HuH-7 (cell line): ENCODE measurements around the gene HDAC11.

Experiments
- DNase-seq: peaks from one replicate; pipeline ENCODE4 v3.0.0; 2011; ENCODE audit warnings: low spot score

HDAC11 gene

DNA sequence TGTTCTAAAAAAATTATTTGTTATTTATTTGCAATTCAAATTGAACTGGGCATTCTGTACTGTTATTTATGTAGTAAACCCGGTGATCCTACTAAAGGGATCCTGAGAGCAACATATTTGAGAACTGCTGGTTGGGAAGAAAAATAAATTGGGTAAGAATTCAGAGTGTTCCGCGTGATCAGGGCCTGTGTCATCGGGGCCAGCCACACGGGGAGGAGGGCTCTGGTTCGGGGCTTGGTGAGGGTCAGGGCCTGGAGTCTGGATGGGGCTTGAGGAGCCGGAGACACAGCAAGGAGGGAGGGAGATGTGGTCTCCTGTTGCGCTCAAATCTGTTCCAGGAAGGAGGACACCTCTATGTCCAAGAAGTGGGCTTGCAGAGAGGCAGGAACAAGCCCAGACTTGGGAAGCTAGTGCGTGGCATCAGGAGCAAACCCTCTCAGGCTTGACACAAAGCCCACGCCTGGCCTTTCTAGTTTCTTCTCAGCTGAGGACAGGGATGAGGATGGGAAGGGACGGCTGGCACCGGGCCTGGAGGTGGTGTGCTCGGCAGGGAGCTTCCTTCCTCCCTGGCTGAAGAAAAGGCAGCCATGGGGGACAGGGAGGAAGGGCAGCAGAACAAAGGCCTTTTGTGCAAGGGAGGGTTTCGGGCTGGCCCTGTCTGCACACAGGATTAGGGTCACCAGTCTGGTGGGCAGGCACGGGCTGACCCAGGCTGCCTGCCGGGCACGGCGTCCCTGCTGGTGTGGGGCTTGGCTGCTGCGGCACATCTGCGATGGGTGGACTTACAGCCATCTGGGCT, 45.9 kb downstream of the HDAC11 start:
- DNase-seq, result no peak

- no peak for DNase-seq
These were observed 46.5 kb downstream of the HDAC11 start for GRCh38 chr3:13526626-13526949.

GRCh38 chr3:13528217-13528867, 48.2 kb downstream of the HDAC11 start:
- peak; percentile 72 for DNase-seq

- no peak for DNase-seq
These were observed 49.3 kb downstream of the HDAC11 start for GRCh38 chr3:13529196-13530112.

- DNase-seq, result no peak
These were observed 50.3 kb downstream of the HDAC11 start for GRCh38 chr3:13530241-13531009.

- no peak for DNase-seq
These were observed 52.0 kb downstream of the HDAC11 start for GRCh38 chr3:13532085-13532484.

GRCh38 chr3:13532631-13533030, 52.5 kb downstream of the HDAC11 start:
- no peak for DNase-seq

DNA sequence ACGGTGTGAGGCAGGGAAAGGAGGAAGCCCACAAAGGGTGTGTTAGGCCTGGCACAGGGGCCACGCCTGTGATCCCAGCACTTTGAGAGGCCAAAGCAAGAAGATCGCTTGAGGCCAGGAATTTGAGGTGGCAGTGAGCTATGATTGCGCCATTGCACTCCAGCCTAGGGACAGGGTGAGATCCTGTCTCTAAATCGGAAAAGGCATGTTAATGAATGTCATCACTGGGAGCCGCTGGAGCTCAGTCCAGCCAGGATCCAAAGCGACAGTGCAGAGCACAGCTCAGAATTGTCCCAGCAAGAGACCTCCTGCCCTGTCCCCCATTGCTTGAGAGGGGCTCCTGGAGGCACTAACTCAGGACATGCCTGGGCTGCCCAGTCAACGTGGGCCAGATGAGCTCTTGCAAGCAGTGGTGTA, 53.8 kb downstream of the HDAC11 start:
- no peak for DNase-seq

DNA sequence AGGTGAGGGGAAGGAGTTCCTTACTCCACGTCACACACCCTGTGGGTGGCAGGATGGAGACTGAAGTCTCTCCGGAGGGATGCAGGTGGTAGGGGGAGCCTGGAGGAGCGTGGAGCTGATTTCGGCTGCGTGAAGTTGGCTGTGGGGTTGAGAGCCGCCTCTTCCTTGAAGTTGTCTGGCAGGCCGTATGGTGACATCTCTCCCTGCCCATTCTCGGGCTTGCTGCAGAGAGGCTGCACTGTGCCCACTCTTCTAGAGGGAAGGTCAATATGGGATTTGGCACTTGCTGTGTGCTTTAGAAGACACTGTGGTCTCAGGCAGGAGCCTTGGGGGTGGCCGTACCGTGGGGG, 55.4 kb downstream of the HDAC11 start:
- no peak for DNase-seq

- DNase-seq, result no peak
These were observed 55.8 kb downstream of the HDAC11 start for GRCh38 chr3:13535905-13536304.

DNA sequence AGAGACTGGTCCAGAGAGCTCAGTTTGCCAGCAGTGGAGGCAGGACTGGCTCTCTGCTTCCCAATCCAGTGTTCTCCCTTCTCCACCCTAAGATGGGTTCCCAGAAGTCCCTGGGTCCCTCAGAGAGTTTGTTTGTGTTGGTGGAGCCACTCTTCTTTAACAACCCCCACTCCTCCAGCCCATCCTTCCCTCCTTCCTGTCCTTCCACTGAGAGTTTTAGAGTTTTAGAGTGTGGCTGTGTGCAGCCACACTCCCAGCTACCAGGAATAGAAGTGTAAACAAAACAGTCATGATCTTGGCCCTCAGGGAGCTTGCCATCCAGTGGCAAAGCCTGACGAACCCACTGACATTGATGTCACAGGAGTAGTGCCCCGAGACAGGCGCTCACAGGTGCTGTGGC, 56.3 kb downstream of the HDAC11 start:
- no peak for DNase-seq

GRCh38 chr3:13536832-13537231, 56.7 kb downstream of the HDAC11 start:
- DNase-seq, result no peak

GRCh38 chr3:13537244-13537908, 57.3 kb downstream of the HDAC11 start:
- DNase-seq, result no peak

GRCh38 chr3:13537909-13538296, 57.8 kb downstream of the HDAC11 start:
- DNase-seq, result no peak

GRCh38 chr3:13538520-13539291, 58.6 kb downstream of the HDAC11 start:
- no peak for DNase-seq

- DNase-seq, result no peak
These were observed 59.2 kb downstream of the HDAC11 start for GRCh38 chr3:13539292-13539638.

DNA sequence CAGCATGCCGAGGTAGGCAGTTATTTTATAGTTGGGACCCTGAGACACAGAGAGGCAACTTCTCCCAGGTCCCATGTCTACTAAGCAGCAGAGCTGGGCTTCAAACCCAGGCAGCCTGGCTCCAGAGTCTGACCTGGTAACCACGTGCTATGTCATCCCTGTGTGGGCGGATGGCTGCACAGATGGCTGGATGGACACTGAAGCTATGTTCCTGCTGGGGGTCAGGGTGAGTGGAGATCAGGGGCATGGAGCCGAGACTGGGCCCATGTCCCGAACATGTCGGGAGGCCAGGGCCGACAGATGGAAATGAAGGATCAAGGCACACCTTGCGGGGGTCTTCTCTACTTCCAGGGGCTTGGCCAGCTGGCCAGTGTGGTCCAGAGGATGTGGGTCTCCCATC, 59.6 kb downstream of the HDAC11 start:
- DNase-seq, result no peak

DNA sequence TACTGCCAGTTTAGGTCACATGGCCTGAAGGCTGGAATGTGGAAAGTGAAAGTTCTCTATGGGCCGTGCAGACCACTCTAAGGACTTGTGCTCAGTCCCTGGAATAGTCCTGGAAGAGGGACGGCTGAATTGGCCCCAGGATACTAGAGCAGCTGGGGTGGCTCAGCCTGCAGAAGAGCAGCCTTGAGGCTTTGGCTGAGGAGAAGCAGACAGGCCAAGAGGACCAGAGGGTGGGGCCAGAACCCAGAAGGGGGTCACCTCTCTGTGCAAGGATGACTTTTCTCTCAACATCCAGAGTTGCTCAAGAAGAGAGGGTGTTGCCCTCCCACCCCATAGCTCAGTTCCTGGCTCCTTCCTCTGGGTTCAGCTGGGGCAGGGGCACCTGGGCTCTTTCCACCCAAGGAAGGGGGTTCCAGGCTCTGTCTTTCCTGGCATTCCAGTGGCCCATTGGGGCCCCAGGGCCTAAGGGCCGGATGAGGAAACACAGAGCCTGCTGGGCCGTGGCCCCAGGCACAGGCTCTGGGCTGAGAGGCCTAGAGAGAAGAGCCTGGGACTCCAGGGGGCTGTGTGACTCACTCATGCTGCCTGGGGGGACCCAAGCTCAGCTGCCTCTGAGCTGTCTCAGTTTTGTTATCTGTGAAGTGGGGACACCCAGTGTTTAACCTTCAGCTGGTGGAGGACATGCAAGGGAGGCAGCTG, 60.3 kb downstream of the HDAC11 start:
- DNase-seq, result no peak

DNA sequence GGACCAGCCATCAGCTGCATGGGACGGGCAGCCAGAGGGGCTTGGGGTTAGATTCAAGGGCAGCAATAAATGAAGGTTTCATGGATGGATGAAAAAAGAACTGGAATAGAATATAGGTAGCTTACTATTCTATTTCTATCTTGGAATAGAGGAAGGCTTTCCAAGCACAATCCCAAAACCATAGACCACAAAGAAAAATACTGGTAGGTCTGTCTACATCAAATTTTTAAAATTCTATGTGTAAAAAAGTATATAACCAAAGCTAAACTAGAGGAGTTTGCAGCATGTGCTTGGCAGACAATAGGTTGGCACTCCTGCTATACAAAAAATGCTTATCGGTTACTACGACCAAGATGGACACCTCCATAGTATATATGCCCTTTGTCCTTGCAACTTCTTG, 61.6 kb downstream of the HDAC11 start:
- no peak for DNase-seq

- no peak for DNase-seq
These were observed 62.0 kb downstream of the HDAC11 start for GRCh38 chr3:13542142-13542541.
